ENCODE measurements around the gene TACR1. TPM values are rescaled to one million over a fixed set of nuclear protein-coding genes. Genes with fewer than 3 reads are reported as not detected.

The TACR1 gene
- total and polyA plus RNA-seq, 2 of the 4 experiments (the other 2 are of a cell fraction) = under 0.01 to 0.09 TPM

- no peak for TF ChIP-seq MAZ (IDR thresholded peaks at IDR 0.05; ENCODE audit: borderline replicate concordance, low read depth, low read length)
- no peak for TF ChIP-seq CEBPB (IDR thresholded peaks at IDR 0.05; ENCODE audit: low read depth, low read length)
- TF ChIP-seq MAFK (IDR thresholded peaks at IDR 0.05; ENCODE audit: low read depth, low read length) = no peak
- TF ChIP-seq RCOR1 (IDR thresholded peaks at IDR 0.05; ENCODE audit: insufficient replicate concordance, low read length) = no peak
- ChIA-PET CTCF (no interaction called here), POLR2A (ENCODE audit: unreplicated experiment) (no interaction called here)
- Histone ChIP-seq H4K20me1 (ENCODE audit: insufficient read depth, low read length) (no peaks in the 10 kb centered on the region), H3K4ac (ENCODE audit: low read depth, low read length) (no peak overlapping the region), H2BK120ac (ENCODE audit: low read depth, low read length) (no peak overlapping the region), H2AFZ (replicated peaks; ENCODE audit: low read length, poor library complexity) (no peak overlapping the region), H4K5ac (ENCODE audit: low read depth, low read length) (no peak overlapping the region), H2BK15ac (ENCODE audit: low read depth, low read length) (no peak overlapping the region), H3K27ac (ENCODE audit: insufficient read depth, low read length) (no peak overlapping the region), H3K36me3 (ENCODE audit: control insufficient read depth, insufficient read depth, low read length) (no peaks in the 10 kb centered on the region), H3K14ac (replicated peaks; ENCODE audit: low read depth, low read length) (no peak overlapping the region), H3K27me3 (ENCODE audit: control insufficient read depth, insufficient read depth, low read length) (peaks cover 3% of the 10 kb centered on the region; the same call in 1 of the 2 replicates), H3K79me1 (ENCODE audit: low read depth in 1 of 2, low read length in 2 of 2) (no peaks in the 10 kb centered on the region), H3K9me3 (ENCODE audit: control insufficient read depth, insufficient read depth, low read length) (no peaks in the 10 kb centered on the region), H4K8ac (ENCODE audit: low read depth in 2 of 2, low read length in 2 of 2) (no peak overlapping the region), H3K4me2 (ENCODE audit: low read depth, low read length) (no peak overlapping the region), H3K18ac (ENCODE audit: low read depth, low read length) (no peak overlapping the region), H3K9ac (ENCODE audit: low read depth, low read length) (no peak overlapping the region), H2AK9ac (replicated peaks; ENCODE audit: low read depth, low read length, poor library complexity) (no peak overlapping the region), H3K23ac (ENCODE audit: low read depth, low read length) (no peak overlapping the region), H3K9me1 (ENCODE audit: insufficient read depth, low read length) (no peaks in the 10 kb centered on the region), H4K91ac (ENCODE audit: insufficient read depth, low read depth, low read length) (no peak overlapping the region), H2BK5ac (ENCODE audit: low read depth, low read length, poor library complexity, severe bottlenecking) (no peak overlapping the region), H3K4me1 (ENCODE audit: control insufficient read depth, insufficient read depth, low read length) (peaks cover 4% of the 10 kb centered on the region; the same call in 1 of the 2 replicates), H2AK5ac (ENCODE audit: low read depth, low read length) (no peak overlapping the region), H3K4me3 (ENCODE audit: insufficient read depth, low read depth, low read length) (no peak overlapping the region), H2BK20ac (ENCODE audit: low read depth, low read length) (no peak overlapping the region), H3K56ac (ENCODE audit: extremely low read depth, insufficient read depth, low read length) (no peak overlapping the region)
- intact Hi-C loops (cut with micrococcal nuclease) (no loop called here), dilution Hi-C loops (cut with HindIII; ENCODE audit: low sequenced_read_pairs, unreplicated experiment) (no loop called here), in situ Hi-C loops (cut with MboI; ENCODE audit: low sequenced_read_pairs) (no loop called here)
- WGBS, 2 experiments (ENCODE audit: extremely low coverage in 2 of 2, insufficient read length in 1 of 2) = no CpG with 5 or more reads among the region's 8 CpGs
- no TSS peak for BruUV-seq (replicated peaks)
- DNase-seq = no peak
- no peak for ATAC-seq (ENCODE audit: low read depth)
Observed at GRCh38 chr2:75135776-75136400, 63.4 kb downstream of the TACR1 start.
